HT1080 (cell line): ENCODE results near the gene HOXA11. TPM values are rescaled to one million over a fixed set of nuclear protein-coding genes. Genes with fewer than 3 reads are reported as not detected.

ENCODE experiments used
- DNase-seq: peaks from one replicate; pipeline ENCODE4 v3.0.0-alpha.2; 2015; ENCODE audit warnings: low read depth
- total RNA-seq: library from RNA; depleted of rRNA; stranded (reverse); fragments of >200 nt; shearing (Covaris generic); gene quantifications from 2 replicates; pipeline ENCODE4 v1.2.3, GENCODE V29; 2014

HOXA11 gene
- total RNA-seq, 1 experiment from 2014 or later: not detected

DNA sequence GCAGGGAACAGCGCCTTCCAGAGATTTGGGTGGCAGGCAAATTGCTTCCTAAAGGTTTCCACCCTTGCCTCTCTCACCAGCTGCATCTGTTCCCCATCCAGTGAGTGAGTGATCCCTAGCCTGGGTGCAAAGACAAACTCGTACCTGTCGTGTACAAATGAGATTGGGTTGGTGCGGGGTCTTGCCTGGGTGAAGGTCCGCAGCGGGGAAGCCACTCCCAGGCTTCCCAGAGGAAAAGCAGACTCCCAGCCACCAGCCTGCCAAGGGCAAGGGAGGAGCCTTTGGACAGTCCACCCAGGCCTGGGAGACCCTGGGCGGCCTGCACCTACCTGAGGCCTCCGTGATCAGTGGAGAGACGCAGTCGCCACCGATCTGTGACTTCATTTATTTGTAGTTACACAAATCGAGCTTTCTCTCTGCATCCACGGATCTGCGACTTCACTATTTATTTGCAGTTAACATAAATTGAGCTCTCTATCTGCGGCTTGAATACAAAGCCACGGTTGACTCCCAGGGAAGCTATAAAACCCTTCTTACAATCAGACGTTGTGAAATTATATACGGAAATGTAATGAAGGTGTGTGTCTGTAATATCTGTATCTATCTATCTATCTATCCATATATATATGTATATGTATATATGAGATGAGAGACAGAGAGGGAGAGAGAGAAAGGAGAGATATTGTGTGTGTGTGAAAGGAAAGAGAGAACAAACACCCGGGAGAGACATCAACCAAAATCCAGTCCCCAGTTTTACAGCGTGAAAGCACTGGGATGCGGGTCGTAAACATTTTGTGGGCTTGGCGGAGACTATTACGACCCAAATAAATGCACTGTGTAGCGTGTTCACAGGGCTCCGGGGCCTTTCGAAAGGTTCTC, 25.5 kb downstream of the HOXA11 start:
- DNase-seq: no peak

DNA sequence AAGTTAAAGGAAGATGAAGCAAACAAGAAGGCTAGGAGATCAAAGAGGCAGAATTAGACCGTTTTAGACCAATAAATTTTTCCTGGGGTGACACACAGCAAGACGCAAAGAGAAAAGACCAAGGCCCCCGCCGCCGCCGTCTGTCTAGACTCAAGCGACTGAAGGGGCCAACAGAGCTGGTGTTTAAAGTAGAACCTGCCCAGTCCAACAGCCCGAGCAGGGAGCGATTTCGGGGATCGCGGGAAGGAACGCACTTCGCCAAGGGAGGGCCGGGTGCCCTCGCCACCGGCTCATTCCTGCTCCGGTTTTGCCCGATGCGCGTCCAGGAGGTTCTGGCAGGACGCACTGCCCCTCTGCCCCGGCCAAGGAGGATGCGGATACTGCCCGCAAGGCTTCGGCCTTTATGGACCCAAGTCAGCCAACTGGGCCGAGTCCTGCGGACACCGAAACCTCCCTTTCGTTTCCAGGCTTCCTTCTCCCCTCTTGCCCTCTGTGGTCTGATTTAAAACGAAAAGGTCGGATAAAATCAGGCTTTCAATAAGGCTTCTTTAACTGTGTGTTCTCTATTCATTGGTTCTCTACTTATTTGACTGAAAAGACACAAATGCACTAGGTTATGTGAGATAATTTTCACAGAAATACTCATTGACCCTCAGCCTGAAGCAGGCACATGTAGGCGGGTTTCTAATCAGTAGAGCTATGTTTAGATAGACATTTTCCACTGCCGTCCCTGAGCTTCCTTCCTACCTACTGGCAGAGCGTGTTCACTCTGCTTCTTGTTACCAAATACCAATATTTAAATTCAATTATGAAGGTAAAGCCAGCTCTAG, 26.4 kb downstream of the HOXA11 start:
- no peak for DNase-seq

DNA sequence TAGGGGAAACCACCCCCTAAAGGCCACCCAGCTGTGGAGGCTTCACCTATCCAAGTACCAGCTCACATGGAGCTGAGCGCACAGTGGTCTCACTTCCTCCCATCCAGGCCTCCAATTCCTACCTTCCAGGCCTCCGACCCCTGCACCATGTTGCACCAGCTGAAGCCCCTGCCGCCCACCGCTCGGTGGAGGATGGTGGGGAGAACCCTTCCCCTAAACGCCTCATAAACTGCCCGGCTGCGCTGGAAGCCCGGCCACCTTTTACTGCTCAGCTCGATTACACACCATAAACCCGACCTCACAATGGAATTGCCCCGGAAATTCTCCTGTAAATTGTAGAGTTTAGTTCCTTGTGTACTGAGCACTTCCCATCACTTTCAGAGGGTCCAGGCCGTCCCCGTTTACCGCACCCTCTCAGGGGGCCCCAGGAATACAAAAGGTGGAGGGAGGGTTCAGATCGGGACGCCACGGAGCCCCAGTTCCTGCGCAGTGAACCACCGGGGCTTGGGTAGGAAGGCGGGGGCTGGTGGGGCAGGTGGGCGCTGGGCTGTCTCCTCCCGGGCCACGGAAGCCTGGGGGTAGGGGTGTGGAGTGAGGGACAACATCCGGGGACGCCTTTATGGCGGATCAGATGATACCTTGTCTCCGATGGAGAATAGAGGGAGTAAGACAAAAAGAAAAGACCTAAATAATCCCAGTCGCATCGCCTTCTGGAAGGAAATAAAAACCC, 27.2 kb downstream of the HOXA11 start:
- no peak for DNase-seq

DNA sequence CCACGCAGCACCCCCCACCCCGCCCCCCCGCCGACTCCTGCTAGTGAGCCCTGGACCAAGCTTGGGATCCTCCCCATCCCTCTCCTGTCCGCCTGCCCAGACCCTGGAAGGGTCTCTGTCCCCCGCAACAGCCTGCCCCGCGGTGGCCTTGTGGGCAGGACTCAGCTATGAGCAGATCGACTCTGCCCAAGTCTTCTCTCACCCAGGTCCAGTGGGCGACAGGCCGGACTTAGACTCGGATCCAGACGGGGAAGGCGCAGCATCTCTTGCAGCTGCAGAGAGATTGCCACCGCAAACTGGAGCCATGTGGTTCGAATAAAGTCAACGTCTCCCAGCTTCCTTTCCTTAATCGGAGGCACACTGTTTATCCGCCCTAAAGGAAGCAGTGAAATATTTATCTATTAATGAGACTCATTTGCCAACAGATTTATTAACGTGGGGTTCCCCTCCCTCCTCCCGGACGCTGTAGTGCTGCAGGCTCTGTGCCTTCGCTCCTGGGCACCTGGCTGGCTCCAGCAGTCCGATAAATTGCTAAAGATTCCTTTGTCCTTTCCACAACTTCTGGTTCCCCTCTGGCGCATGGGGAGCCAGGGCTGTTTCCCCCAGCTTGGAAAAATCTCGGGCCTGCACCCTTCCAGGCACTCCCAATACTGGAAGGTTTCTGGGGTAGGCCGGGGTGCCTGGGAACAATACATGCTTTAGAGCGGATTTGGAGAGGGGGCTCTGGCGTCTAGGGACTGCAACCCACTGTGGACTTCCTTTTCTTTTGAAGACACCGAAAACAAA, 27.9 kb downstream of the HOXA11 start:
- DNase-seq: no peak

DNA sequence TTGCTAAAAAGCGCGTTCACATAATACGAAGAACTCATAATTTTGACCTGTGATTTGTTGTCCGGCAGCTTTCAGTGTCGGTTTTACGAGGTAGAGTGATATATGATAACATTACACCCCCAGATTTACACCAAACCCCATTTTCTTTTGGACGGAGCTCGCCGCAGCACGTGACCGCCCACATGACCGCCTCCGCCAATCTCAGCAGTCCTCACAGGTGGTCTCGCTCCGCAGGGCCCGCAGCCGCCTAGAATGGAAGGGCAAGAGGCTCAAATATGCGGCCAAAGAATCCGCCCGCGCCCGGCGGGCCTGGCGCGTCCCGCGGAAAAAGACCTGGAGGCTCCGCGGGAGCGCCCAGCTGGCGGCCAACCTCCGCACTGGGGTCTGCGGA, 28.5 kb downstream of the HOXA11 start, which contains the start of gene HOXA7:
HOXA7 (minus strand) TSS at position 168 of the 391 bp plus-strand sequence; CDS start at position 38, 130 bp downstream.
- no peak for DNase-seq

DNA sequence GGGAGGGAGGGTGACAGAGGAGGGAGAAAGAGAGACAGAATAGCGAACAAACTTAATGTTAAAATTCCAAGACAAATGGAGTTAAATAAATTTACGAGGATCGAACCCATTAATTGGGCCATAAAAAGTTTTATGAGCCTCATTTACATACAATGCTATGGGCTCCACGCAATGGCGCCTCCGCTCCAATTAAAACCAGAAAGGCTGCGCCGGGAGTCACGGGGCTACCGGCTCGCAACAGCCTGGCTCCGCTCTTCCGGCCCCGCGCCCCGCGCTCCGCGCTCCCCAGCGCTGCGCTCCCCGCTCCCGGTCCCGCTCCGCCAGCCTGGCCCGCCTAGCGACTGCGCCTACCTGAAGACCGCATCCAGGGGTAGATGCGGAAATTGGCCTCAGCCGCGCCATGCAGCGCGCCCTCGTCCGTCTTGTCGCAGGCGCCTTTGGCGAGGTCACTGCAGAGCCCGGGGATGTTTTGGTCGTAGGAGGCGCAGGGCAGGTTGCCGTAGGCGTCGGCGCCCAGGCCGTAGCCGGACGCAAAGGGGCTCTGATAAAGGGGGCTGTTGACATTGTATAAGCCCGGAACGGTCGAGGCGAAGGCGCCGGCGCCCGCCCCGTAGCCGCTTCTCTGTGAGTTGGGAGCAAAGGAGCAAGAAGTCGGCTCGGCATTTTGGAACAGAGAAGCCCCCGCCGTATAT, 29.1 kb downstream of the HOXA11 start:
- no peak for DNase-seq

DNA sequence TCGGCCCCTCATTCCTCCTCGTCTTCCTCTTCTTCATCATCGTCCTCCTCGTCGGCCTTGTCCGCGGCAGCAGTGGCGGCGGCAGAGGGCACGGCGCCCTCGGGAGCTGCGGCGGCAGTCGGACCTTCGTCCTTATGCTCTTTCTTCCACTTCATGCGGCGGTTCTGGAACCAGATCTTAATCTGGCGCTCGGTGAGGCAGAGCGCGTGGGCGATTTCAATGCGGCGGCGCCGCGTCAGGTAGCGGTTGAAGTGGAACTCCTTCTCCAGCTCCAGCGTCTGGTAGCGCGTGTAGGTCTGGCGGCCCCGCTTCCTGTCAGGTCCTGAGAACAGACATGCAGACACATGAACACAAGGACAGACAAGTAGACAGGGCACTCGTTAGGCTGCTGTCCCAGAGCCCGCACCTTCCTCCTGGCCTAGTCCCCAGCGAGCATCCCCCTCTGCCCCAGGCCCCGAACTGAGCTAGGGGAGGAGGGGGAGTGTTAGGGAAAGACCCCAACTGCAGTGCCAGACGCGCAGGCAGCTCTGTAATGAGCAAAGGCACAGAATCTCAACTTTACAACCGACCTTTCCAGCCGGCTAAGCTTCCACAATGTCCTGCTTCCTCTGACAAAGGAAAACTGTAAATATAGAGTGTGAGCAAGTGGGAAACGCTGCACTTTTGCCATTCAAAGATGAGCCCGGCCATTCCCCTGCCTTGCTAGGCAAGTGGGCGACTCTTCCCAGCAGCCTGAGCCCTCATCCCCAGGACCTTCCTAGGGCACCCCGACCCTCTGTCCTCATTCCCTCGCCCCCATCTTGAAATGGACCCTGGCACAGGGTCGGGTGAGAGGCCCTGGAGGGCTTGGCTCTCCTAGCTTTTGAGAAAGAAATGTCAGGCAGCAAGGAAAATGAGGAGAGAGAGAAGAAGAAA, 29.9 kb downstream of the HOXA11 start:
- no peak for DNase-seq

DNA sequence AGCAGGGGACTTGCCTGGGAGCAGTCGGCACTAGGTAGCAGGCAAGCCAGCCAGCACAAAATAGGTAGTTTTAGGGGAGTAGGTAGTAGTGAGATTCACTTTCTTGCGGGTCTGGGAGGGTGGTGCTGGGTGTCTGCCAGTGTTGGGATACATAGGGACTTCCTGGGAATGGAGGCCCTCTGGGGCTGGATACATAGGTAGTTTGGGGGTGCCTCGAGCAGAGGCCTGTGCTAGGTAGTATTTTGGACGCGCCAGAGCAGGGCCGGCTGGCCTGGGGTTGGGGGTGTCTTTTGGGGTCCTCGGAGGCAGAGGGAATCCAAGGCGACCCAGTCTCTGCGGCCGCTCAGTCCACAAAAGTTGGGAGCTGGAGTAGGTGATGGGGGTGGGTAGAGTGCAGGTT, 30.7 kb downstream of the HOXA11 start:
- no peak for DNase-seq

DNA sequence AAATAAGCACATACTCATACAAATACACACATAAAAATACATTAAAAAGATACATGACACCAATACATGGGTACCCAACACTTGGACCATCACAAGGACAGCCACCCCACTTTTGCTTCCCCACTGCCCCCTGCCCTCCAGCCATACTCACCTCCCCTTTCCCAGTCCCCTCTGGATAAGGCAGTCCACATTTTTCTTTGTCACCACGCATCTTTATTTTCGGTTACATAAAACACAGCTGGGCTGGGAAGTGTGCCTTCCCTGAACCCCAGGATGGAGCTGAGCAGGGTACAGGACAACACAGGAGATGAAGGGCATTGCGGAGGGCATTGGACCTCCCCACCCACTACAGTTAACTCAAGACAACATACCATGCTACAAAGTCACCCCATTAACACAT, 31.5 kb downstream of the HOXA11 start:
- no peak for DNase-seq

DNA sequence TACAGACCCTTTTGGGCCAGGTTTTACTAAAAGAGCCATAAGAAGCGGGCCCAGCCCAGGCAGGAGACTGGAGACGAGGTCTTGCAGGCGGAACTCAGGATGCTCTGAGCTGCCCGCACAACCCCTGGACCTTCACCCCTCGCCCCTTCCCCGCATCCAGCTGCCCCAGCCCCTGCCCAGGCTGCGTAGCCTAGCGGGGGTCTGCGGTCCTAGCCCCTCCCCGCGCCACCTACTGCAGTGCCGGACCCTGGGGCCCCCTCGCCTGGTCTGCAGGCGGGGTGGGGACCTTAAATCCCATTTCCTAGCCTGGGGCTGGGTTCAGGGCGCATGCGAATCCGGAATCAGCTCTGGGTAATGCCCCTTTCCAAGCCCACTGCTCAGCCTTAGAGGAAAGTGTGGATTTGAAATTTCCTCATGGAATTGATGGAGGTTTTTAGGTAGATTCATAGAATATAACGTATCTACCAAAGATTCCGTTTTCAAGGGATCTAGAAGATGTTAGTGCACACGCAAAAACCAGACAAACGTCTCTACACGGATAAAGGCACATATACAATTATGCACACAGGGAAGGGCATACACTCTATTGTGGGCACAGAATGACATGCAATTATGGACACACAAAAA, 32.1 kb downstream of the HOXA11 start:
- no peak for DNase-seq

DNA sequence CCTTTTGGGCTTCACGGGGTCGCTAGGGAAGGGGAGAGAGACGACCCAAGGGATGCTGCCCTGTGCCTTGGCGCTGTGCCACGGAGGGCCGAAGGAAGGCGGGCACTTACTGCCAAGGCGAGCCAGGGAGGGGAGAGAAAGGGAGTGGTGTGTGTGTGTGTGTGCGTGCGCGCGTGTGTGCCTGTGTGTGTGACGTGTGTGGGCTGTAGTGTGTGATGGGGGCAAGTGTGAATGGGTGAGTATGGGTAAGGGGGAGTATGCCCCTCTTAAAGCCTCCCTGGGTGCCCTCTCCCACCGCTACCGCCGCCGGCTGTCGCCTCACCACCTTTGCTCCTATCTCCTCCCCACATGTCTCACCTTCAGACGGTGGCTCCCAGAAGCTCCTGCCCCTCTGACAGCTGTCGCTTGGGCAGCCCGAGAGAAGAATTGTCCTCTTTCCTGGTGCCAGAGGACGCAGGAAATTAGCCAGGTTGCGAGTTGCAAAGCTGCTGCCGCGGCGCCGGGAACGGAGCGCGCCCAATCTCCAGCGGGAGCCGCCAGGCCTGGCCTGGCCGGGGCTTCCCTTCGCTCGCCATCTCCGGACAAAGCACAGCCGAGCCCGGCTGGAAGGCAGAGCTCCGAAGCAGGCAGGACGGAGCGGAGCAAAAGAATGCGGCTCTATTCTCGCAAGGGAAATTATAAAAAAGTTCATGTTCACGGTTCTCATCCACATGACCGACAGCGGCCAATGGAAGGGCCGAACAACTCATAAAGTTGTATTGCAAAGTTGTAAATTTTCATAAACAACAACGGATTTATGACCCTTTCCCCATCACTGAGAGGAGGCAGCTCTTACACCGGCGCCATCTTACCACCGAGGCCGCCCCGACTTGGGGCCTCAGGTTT, 32.9 kb downstream of the HOXA11 start, which contains the start of gene HOXA3:
HOXA3 (minus strand) TSS at position 653 of the 885 bp plus-strand sequence. CDS start 41,943 bp downstream, outside the sequence.
- no peak for DNase-seq

DNA sequence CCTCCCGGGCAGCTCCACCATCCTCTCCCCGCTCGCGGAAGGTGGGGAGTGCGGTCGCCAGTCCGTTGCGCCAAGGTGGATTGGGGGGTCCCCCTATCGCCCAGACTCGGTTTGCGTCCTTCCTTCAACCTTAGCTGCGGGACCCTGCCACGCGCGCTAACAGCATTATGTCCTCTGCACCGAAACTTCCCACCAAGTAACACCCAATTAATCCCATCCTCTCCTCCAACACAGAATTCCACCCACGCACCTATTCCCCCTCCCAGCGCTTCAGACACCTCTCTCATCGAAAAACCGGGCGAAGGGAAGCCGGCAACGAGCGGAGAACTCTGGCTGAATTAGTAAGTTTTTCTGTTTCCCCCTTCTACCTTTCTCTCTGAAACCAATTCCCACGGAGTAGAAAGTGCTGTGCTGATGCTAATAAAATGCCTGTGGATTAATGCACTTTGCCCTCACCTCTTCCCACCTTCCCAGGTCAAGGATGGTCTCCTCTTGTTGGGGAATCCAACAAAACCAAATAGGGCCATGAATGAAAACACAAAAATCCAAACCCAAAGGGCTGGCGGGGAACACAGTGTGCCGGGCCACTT, 33.6 kb downstream of the HOXA11 start:
- no peak for DNase-seq

DNA sequence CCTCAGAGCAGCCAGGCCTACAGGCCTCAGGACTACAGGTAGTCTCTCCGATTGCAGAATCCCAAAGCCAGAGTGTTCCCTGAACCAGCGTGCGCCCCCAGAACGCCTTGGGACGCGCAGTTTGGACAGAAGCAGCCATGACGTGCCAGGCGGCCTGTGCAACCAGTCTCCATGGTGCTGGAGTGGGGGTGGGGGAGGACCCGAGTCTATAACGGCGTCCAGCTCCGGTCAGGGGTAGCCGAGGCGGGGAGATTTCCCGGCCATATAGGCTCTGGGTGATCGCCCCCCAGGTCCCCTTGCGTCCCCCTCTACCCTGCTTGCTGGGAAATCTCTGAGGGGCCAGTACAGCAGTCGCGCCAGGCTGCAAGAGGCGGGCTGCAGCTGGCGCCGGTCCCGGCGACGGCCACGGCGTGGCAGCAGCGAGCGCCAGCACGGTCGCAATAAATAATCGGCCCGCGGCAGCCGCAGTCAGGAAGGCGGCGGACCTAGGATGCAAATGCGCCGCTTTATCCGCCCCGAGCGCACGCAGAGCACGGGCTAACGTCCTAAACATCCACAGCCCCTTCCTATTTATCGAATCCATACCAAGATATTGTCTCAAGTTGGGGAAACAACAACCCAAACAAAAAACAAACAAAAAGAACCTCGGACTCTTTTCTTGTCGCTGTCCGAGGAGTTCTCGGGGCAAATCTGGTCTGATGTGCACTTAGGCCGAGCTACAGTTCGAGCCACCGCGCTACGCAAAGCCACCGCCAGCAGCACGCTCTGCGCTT, 34.3 kb downstream of the HOXA11 start:
- DNase-seq: peak; percentile 75

DNA sequence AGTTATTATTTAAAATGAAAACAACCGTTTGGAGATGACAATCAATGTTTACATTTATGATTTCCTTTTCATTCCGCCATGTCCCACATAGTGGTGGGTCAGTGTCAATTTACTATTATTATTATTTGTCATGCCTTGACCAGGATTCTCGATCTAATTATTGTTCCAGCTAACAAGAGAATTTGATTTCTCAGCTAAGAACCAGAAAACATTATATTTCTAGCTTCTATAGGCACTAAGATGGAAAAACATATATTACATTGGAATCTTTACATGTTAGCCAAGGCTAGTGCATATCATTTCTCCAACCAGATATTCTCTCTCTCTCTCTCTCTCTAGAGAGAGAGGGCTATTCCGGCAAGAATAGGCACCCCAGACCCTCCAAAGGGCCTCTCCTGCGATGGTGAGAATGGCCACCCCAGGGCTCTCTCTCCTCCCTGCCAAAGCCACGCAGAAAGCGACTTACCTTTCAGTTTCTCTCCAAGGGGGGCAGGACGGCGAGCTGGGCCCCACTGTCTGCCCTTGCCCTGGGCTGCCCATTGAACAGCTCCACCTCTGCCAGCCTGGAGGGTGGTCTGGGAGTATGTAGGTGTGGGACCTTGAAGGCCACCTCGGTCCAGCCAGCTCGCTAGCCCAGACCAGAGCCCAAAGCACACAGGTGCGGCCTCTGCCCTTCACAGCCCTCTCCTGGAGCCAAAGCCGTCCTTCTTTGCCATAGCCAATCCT, 35.0 kb downstream of the HOXA11 start:
- DNase-seq: no peak
